ENCODE data around the gene SHROOM3. TPM values are rescaled to one million over a fixed set of nuclear protein-coding genes. Genes with fewer than 3 reads are reported as not detected.

The SHROOM3 gene
- polyA plus RNA-seq, 2 of the 4 experiments (the other 2 are of a cell fraction) = 2.8 to 5.1 TPM

GRCh38 chr4:76581077-76581962 is 146.3 kb downstream of the SHROOM3 start:
- CTCF ChIA-PET = no interaction called here
- DNase-seq (ENCODE audit: low read depth in 1 of 2, low spot score in 1 of 2) (no peak), ATAC-seq (no peak), FAIRE-seq (no peak)
- H3K27ac ChIP-seq = no peak overlapping the region
- POLR2A ChIA-PET = no interaction called here
- H3K4me2 ChIP-seq = no peak overlapping the region
- no peak for TF ChIP-seq MAZ (IDR thresholded peaks at IDR 0.05; ENCODE audit: borderline replicate concordance, low read depth, low read length)
- no peak for TF ChIP-seq MAFK (IDR thresholded peaks at IDR 0.05; ENCODE audit: partially characterized antibody)
- TF ChIP-seq KDM5A (IDR thresholded peaks at IDR 0.05) = no peak
- no peak for TF ChIP-seq CTCF (IDR thresholded peaks at IDR 0.05)
- no peak for TF ChIP-seq BHLHE40 (IDR thresholded peaks at IDR 0.05; ENCODE audit: low read depth, low read length)
- no peak for TF ChIP-seq ZSCAN20 (CRISPR knock-in tag; IDR thresholded peaks at IDR 0.05)
- no peak for TF ChIP-seq HOXA7 (CRISPR knock-in tag; IDR thresholded peaks at IDR 0.05)
- no peak for TF ChIP-seq EP300 (IDR thresholded peaks at IDR 0.05)
- TF ChIP-seq HDAC2 (IDR thresholded peaks at IDR 0.05) = no peak
- TF ChIP-seq EHF (CRISPR knock-in tag; IDR thresholded peaks at IDR 0.05) = no peak
- no peak for TF ChIP-seq ATOH8 (CRISPR knock-in tag; IDR thresholded peaks at IDR 0.05; ENCODE audit: low read depth)
- no peak for TF ChIP-seq RCOR1 (IDR thresholded peaks at IDR 0.05; ENCODE audit: low read depth, low read length)
- TF ChIP-seq POLR2A (IDR thresholded peaks at IDR 0.05; ENCODE audit: low read length) = no peak
- no peaks in the 10 kb centered on the region for H3K9me3 ChIP-seq
- H3K4me1 ChIP-seq = 0 out of 3 replicates have a peak, but pooled peaks cover 3% of the 10 kb centered on the region
- 88% methylated on average over 4 of the region's 4 CpGs for WGBS (ENCODE audit: missing lambda C conversion rate)
- no peak overlapping the region for H3K4me3 ChIP-seq

GRCh38 chr4:76582074-76582816 is 147.2 kb downstream of the SHROOM3 start:
- POLR2A ChIA-PET = no interaction called here
- FAIRE-seq (no peak), DNase-seq (ENCODE audit: low read depth in 1 of 2, low spot score in 1 of 2) (no peak), ATAC-seq (no peak)
- H3K27ac ChIP-seq = no peak overlapping the region
- H3K4me2 ChIP-seq = no peak overlapping the region
- WGBS (ENCODE audit: missing lambda C conversion rate) = 90% methylated on average over 2 of the region's 2 CpGs
- CTCF ChIA-PET = no interaction called here
- no peaks in the 10 kb centered on the region for H3K9me3 ChIP-seq
- no peak overlapping the region for H3K4me3 ChIP-seq
- no peak for TF ChIP-seq ATOH8 (CRISPR knock-in tag; IDR thresholded peaks at IDR 0.05; ENCODE audit: low read depth)
- TF ChIP-seq CBX8 (IDR thresholded peaks at IDR 0.05) = no peak
- 0 out of 3 replicates have a peak, but pooled peaks cover 3% of the 10 kb centered on the region for H3K4me1 ChIP-seq

- FAIRE-seq = no peak
- TF ChIP-seq TP53 (CRISPR knock-in tag; IDR thresholded peaks at IDR 0.05) = no peak
- TF ChIP-seq PHF8 (IDR thresholded peaks at IDR 0.05; ENCODE audit: borderline replicate concordance, low read depth) = no peak
- no peak for TF ChIP-seq ELK1 (IDR thresholded peaks at IDR 0.05; ENCODE audit: low read depth, low read length)
- no peak for TF ChIP-seq HOXB5 (CRISPR knock-in tag; IDR thresholded peaks at IDR 0.05)
- TF ChIP-seq HEYL (CRISPR knock-in tag; IDR thresholded peaks at IDR 0.05) = no peak
- TF ChIP-seq SREBF2 (IDR thresholded peaks at IDR 0.05) = no peak
- no peak for TF ChIP-seq USF2 (IDR thresholded peaks at IDR 0.05)
- no peak for TF ChIP-seq CBX8 (IDR thresholded peaks at IDR 0.05)
- TF ChIP-seq ZC3H11A (IDR thresholded peaks at IDR 0.05) = no peak
- no peak overlapping the region for H3K27ac ChIP-seq
- H3K9me3 ChIP-seq = no peaks in the 10 kb centered on the region
- no peak overlapping the region for H3K4me3 ChIP-seq
- no peak overlapping the region for H3K4me2 ChIP-seq
- ATAC-seq = no peak
- ChIA-PET POLR2A (no interaction called here), CTCF (no interaction called here)
- 83% methylated on average over 3 of the region's 3 CpGs for WGBS (ENCODE audit: missing lambda C conversion rate)
- H3K4me1 ChIP-seq = 0 out of 3 replicates have a peak, but pooled peaks cover 3% of the 10 kb centered on the region
- no peak for DNase-seq (ENCODE audit: low read depth in 1 of 2, low spot score in 1 of 2)
Observed at GRCh38 chr4:76582817-76583087, 147.7 kb downstream of the SHROOM3 start.
